Nephron (organoid): Measurements from ENCODE around the gene POU2F3.

Source experiments
- H3K27ac Mint-ChIP-seq, 3 experiments: 2 replicates each; pipeline ENCODE4 v1.8.0; 2020; ENCODE audit warnings: mixed read lengths in 3 of 3, mild to moderate bottlenecking in 2 of 3, moderate library complexity in 1 of 3
- H3K27me3 Mint-ChIP-seq: 2 replicates; pipeline ENCODE4 v1.8.0; 2021; ENCODE audit warnings: low read depth, mild to moderate bottlenecking, moderate library complexity, mixed read lengths
- H3K36me3 Mint-ChIP-seq: 2 replicates; pipeline ENCODE4 v1.8.0; 2020; ENCODE audit warnings: low read depth, mixed read lengths
- H3K4me1 Mint-ChIP-seq: 2 replicates; pipeline ENCODE4 v1.8.0; 2020; ENCODE audit warnings: mixed read lengths
- H3K4me3 Mint-ChIP-seq, 3 experiments: 2 replicates each; pipeline ENCODE4 v1.8.0; 2020; ENCODE audit warnings: mild to moderate bottlenecking in 3 of 3, mixed read lengths in 3 of 3, moderate library complexity in 2 of 3
- H3K9me3 Mint-ChIP-seq: 2 replicates; pipeline ENCODE4 v1.8.0; 2020; ENCODE audit warnings: mixed read lengths
- CTCF ChIP-seq, 3 experiments: fragments of 200-600 bp; sonication (generic); IDR thresholded peaks; one replicate each; pipeline ENCODE4 v1.5.0; 2021; ENCODE audit warnings: antibody characterized with exemption in 3 of 3; ENCODE audit not compliant: unreplicated experiment in 3 of 3

Gene POU2F3

GRCh38 chr11:120332822-120333716, 93.1 kb downstream of the POU2F3 start:
- Mint-ChIP-seq H3K9me3 (no peaks in the 10 kb centered on the region), H3K4me1 (peaks cover 53% of the 10 kb centered on the region), H3K27ac (no peak overlapping the region), H3K27me3 (no peaks in the 10 kb centered on the region), H3K36me3 (peaks cover 18% of the 10 kb centered on the region), H3K4me3 (peak overlapping the region in 1 of 3 experiments; percentile 17)
- TF ChIP-seq CTCF (IDR thresholded peaks at IDR 0.05; ENCODE audit: unreplicated experiment in 3 of 3), result no peak

- Mint-ChIP-seq H3K4me1 (peaks cover 54% of the 10 kb centered on the region), H3K27me3 (no peaks in the 10 kb centered on the region), H3K27ac (no peak overlapping the region), H3K9me3 (no peaks in the 10 kb centered on the region), H3K4me3 (peak overlapping the region in 1 of 3 experiments; percentile 31), H3K36me3 (peaks cover 12% of the 10 kb centered on the region)
- TF ChIP-seq CTCF (IDR thresholded peaks at IDR 0.05; ENCODE audit: unreplicated experiment in 3 of 3), result no peak
Measured at GRCh38 chr11:120333801-120334200, 93.9 kb downstream of the POU2F3 start.

- H3K27ac Mint-ChIP-seq, result no peak overlapping the region
- H3K4me1 Mint-ChIP-seq, result peaks cover 57% of the 10 kb centered on the region
- peak overlapping the region in 2 of 3 experiments; percentile 43 to 50 for H3K4me3 Mint-ChIP-seq
- peaks cover 12% of the 10 kb centered on the region for H3K36me3 Mint-ChIP-seq
- no peak for TF ChIP-seq CTCF (IDR thresholded peaks at IDR 0.05; ENCODE audit: unreplicated experiment in 3 of 3)
- H3K9me3 Mint-ChIP-seq, result no peaks in the 10 kb centered on the region
- H3K27me3 Mint-ChIP-seq, result no peaks in the 10 kb centered on the region
Measured at GRCh38 chr11:120334332-120334731, 94.4 kb downstream of the POU2F3 start.

- Mint-ChIP-seq H3K4me3 (peak overlapping the region; percentile 83), H3K9me3 (no peaks in the 10 kb centered on the region), H3K27me3 (no peaks in the 10 kb centered on the region), H3K36me3 (peaks cover 9% of the 10 kb centered on the region), H3K27ac (peak overlapping the region; percentile 50 to 79 (median 55)), H3K4me1 (peaks cover 61% of the 10 kb centered on the region)
- peak; percentile 60 to 74 (median 66) for TF ChIP-seq CTCF (IDR thresholded peaks at IDR 0.05; ENCODE audit: unreplicated experiment in 3 of 3)
Measured at GRCh38 chr11:120334894-120335462, 95.0 kb downstream of the POU2F3 start.

- peak overlapping the region; percentile 83 for H3K4me3 Mint-ChIP-seq
Measured at GRCh38 chr11:120335556-120335907, 95.6 kb downstream of the POU2F3 start.

More at GRCh38 chr11:120335556-120335907, 95.6 kb downstream of the POU2F3 start:
- peaks cover 61% of the 10 kb centered on the region for H3K4me1 Mint-ChIP-seq
- TF ChIP-seq CTCF (IDR thresholded peaks at IDR 0.05; ENCODE audit: unreplicated experiment in 3 of 3), result no peak
- no peaks in the 10 kb centered on the region for H3K27me3 Mint-ChIP-seq
- H3K9me3 Mint-ChIP-seq, result no peaks in the 10 kb centered on the region
- peak overlapping the region; percentile 50 to 79 (median 71) for H3K27ac Mint-ChIP-seq
- peaks cover 4% of the 10 kb centered on the region for H3K36me3 Mint-ChIP-seq
